ENCODE results near the gene TIMM17A. TPM values are rescaled to one million over a fixed set of nuclear protein-coding genes. Genes with fewer than 3 reads are reported as not detected.
"Not testable (repeated sequence)": the region's sequence is repeated elsewhere in the genome, so short reads cannot be mapped to it uniquely, and the experiment has no call there.

TIMM17A gene
- total and polyA plus RNA-seq, 2 experiments from 2014 or later: 68.8 to 123 TPM

DNA sequence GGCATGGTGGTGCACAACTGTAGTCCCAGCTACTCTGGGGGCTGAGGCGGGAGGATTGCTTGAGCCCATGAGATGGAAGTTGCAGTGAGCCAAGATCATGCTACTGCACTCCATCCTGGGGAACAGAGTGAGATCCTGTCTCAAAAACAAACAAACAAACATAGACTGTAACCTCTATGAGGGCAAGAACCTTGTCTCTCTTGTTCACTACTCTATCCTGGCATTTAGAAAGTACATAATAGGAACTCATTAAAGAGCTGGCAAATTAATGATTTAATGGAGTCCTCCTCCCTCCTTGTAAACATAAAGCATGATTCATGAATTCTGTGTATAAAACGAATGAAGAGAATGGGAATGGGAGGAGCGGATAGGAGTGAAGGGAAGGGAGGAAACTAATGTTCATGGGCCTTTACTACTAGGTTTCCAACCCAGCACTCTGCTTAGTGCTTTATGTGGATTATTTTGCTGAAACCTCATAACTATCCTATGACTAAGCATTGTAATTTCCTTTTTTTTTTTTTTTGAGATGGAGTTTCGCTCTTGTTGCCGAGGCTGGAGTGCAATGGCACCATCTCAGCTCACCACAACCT lies 17.6 kb upstream of the TIMM17A start:
- no peak for TF ChIP-seq EZH2phosphoT487 (IDR thresholded peaks at IDR 0.05; ENCODE audit: insufficient read depth, low read depth)
- no peak for TF ChIP-seq EZH2 (IDR thresholded peaks at IDR 0.05; ENCODE audit: insufficient read depth, poor library complexity, severe bottlenecking)
- H3K9me3 ChIP-seq (ENCODE audit: low read depth): no peaks in the 10 kb centered on the region
- H3K4me2 ChIP-seq (ENCODE audit: unreplicated experiment): peak overlapping the region; percentile 7
- H3K4me1 ChIP-seq (ENCODE audit: insufficient read depth): peaks cover 21% of the 10 kb centered on the region
- in situ Hi-C loops (cut with MboI): no loop called here
- H2AFZ ChIP-seq: peak overlapping the region; percentile 32
- WGBS, 2 experiments (ENCODE audit: low coverage in 1 of 2, low lambda C conversion rate in 2 of 2, missing lambda C conversion rate in 2 of 2): 47 to 67% methylated on average over 3 to 5 of the region's 5 CpGs
- H3K27ac ChIP-seq: peak overlapping the region; percentile 15
- no peaks in the 10 kb centered on the region for H3K27me3 ChIP-seq (replicated peaks; ENCODE audit: insufficient read depth)
- peaks cover 5% of the 10 kb centered on the region; the same call in 1 of the 2 replicates for H3K79me2 ChIP-seq (ENCODE audit: insufficient read depth)
- H3F3A ChIP-seq (ENCODE audit: insufficient read depth): no peaks in the 10 kb centered on the region
- DNase-seq: peak; percentile 72
- no peaks in the 10 kb centered on the region for H4K20me1 ChIP-seq (ENCODE audit: insufficient read depth)
- no peaks in the 10 kb centered on the region for H3K9me2 ChIP-seq (ENCODE audit: insufficient read depth)
- no peaks in the 10 kb centered on the region for H3K36me3 ChIP-seq (ENCODE audit: low read depth)
- no peak overlapping the region for H3K4me3 ChIP-seq
- no peak overlapping the region for H3K9ac ChIP-seq

DNA sequence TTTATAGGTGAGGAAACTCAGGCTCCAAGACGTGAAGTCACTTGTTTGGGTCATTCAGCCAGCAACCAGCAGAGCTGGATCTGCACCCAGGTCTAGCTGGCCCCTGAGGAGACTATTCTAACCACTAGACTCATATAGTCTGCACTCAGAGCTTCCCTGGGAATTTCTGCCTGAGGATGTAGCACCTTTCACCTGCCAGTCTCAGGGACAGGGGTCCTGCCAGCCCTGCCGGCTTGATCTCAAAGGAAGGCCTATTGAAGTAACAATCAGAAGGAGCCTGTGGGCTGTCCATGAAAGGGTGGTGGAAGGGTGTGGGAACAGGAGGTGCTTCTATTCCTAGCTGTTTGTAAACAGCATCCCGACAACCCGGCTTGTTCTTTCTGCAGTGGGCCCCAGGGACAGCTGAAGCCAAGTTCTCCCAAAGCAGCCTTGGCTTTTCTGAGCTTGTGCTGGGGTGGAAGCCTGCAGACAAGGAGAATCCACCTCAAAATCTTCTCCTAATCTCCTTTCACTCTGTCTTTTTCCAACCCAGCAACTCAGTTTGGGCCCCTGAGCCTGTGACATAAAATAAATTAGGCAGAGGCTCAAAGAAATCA lies 16.8 kb upstream of the TIMM17A start:
- H3K9ac ChIP-seq: no peak overlapping the region
- TF ChIP-seq EZH2phosphoT487 (IDR thresholded peaks at IDR 0.05; ENCODE audit: insufficient read depth, low read depth) (no peak), EZH2 (IDR thresholded peaks at IDR 0.05; ENCODE audit: insufficient read depth, poor library complexity, severe bottlenecking) (no peak)
- H3K79me2 ChIP-seq (ENCODE audit: insufficient read depth): peaks cover 9% of the 10 kb centered on the region; the same call in 1 of the 2 replicates
- H3K4me2 ChIP-seq (ENCODE audit: unreplicated experiment): peak overlapping the region; percentile 7
- peaks cover 21% of the 10 kb centered on the region for H3K4me1 ChIP-seq (ENCODE audit: insufficient read depth)
- H4K20me1 ChIP-seq (ENCODE audit: insufficient read depth): no peaks in the 10 kb centered on the region
- peak; percentile 2 for DNase-seq
- H3K27ac ChIP-seq: peak overlapping the region; percentile 15; the same call in 1 of the 2 replicates
- H3K36me3 ChIP-seq (ENCODE audit: low read depth): no peaks in the 10 kb centered on the region
- no peaks in the 10 kb centered on the region for H3K9me2 ChIP-seq (ENCODE audit: insufficient read depth)
- H3K9me3 ChIP-seq (ENCODE audit: low read depth): no peaks in the 10 kb centered on the region
- no peaks in the 10 kb centered on the region for H3F3A ChIP-seq (ENCODE audit: insufficient read depth)
- 75 to 77% methylated on average over 4 of the region's 4 CpGs for WGBS, 2 experiments (ENCODE audit: low coverage in 1 of 2, low lambda C conversion rate in 2 of 2, missing lambda C conversion rate in 2 of 2)
- peak overlapping the region; percentile 32; the same call in 1 of the 2 replicates for H2AFZ ChIP-seq
- no peaks in the 10 kb centered on the region for H3K27me3 ChIP-seq (replicated peaks; ENCODE audit: insufficient read depth)
- in situ Hi-C loops (cut with MboI): no loop called here
- H3K4me3 ChIP-seq: no peak overlapping the region

DNA sequence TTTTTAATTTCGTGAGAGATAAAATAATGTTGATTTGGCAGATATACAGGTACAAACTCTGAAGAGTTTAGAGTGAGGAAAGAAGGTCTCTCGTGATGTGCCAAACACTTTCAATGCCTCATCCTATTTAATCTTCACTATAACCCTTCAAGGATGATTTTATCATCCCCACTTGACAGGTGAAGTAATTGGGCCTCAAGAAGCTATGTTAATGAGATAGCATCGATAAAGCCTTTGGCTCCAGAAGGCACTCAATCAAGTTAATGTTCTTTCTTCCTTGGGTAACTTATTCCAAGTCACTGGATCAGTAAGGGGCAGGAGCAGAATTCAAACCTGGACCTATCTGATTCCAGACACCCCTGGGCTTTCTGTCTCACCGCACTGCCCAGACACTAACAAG lies 16.2 kb upstream of the TIMM17A start:
- Histone ChIP-seq H3F3A (ENCODE audit: insufficient read depth) (no peaks in the 10 kb centered on the region), H3K27ac (no peak overlapping the region), H3K4me2 (ENCODE audit: unreplicated experiment) (no peak overlapping the region), H3K9me3 (ENCODE audit: low read depth) (no peaks in the 10 kb centered on the region), H4K20me1 (ENCODE audit: insufficient read depth) (no peaks in the 10 kb centered on the region), H3K9me2 (ENCODE audit: insufficient read depth) (no peaks in the 10 kb centered on the region), H3K27me3 (replicated peaks; ENCODE audit: insufficient read depth) (no peaks in the 10 kb centered on the region), H3K4me1 (ENCODE audit: insufficient read depth) (peaks cover 16% of the 10 kb centered on the region), H3K79me2 (ENCODE audit: insufficient read depth) (peaks cover 12% of the 10 kb centered on the region; the same call in 1 of the 2 replicates), H3K4me3 (no peak overlapping the region), H3K36me3 (ENCODE audit: low read depth) (no peaks in the 10 kb centered on the region), H3K9ac (no peak overlapping the region), H2AFZ (no peak overlapping the region)
- 62 to 67% methylated on average over 4 of the region's 4 CpGs for WGBS, 2 experiments (ENCODE audit: low coverage in 1 of 2, low lambda C conversion rate in 2 of 2, missing lambda C conversion rate in 2 of 2)
- TF ChIP-seq EZH2 (IDR thresholded peaks at IDR 0.05; ENCODE audit: insufficient read depth, poor library complexity, severe bottlenecking): no peak
- TF ChIP-seq EZH2phosphoT487 (IDR thresholded peaks at IDR 0.05; ENCODE audit: insufficient read depth, low read depth): no peak
- in situ Hi-C loops (cut with MboI): no loop called here
- no peak for DNase-seq

DNA sequence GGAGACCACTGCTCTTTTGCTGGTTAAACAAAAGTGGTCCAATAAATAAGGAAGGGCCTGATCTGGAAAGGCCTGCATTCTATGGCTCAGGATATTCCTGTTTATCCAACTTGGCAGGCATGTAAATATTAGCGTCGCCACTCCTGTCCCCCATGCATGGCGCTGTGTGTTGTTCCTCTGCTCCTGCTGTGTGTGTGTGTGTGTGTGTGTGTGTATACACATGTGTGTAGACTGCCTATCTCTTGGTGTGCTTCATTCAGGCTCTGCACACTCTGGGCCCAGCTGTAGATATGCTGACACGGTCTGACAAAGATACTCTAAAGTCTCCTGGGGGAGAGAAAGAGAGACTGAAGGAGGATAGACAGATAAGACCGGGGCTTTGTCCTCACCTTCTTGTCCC lies 15.7 kb upstream of the TIMM17A start:
- Histone ChIP-seq H3K4me2 (ENCODE audit: unreplicated experiment) (no peak overlapping the region), H3K9me3 (ENCODE audit: low read depth) (no peaks in the 10 kb centered on the region), H3K36me3 (ENCODE audit: low read depth) (no peaks in the 10 kb centered on the region), H2AFZ (no peak overlapping the region), H4K20me1 (ENCODE audit: insufficient read depth) (no peaks in the 10 kb centered on the region), H3K4me1 (ENCODE audit: insufficient read depth) (peaks cover 13% of the 10 kb centered on the region), H3K27ac (no peak overlapping the region), H3K9ac (no peak overlapping the region), H3K4me3 (no peak overlapping the region), H3K27me3 (replicated peaks; ENCODE audit: insufficient read depth) (no peaks in the 10 kb centered on the region), H3F3A (ENCODE audit: insufficient read depth) (no peaks in the 10 kb centered on the region), H3K9me2 (ENCODE audit: insufficient read depth) (no peaks in the 10 kb centered on the region), H3K79me2 (ENCODE audit: insufficient read depth) (peaks cover 16% of the 10 kb centered on the region)
- TF ChIP-seq EZH2phosphoT487 (IDR thresholded peaks at IDR 0.05; ENCODE audit: insufficient read depth, low read depth) (no peak), EZH2 (IDR thresholded peaks at IDR 0.05; ENCODE audit: insufficient read depth, poor library complexity, severe bottlenecking) (no peak)
- in situ Hi-C loops (cut with MboI): no loop called here
- WGBS, 2 experiments (ENCODE audit: low coverage in 1 of 2, low lambda C conversion rate in 2 of 2, missing lambda C conversion rate in 2 of 2): 89 to 93% methylated on average over 5 of the region's 5 CpGs
- DNase-seq: no peak

DNA sequence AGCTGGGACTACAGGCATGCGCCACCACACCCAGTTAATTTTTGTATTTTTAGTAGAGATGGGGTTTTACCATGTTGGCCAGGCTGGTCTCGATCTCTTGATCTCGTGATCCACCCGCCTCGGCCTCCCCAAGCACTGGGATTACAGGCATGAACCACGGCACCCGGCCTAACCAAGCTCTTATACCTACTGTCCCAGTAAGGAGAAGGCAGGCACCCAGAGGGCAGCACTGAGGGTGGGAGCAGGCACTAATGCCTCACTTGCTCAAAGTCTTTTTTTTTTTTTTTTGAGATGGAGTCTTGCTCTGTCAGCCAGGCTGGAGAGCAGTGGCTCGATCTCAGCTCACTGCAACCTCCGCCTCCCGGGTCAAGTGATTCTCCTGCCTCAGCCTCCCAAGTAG lies 15.0 kb upstream of the TIMM17A start:
- Histone ChIP-seq H3K79me2 (ENCODE audit: insufficient read depth) (peaks cover 23% of the 10 kb centered on the region), H3K4me1 (ENCODE audit: insufficient read depth) (peaks cover 21% of the 10 kb centered on the region)
- H3K9ac ChIP-seq; H3F3A ChIP-seq (ENCODE audit: insufficient read depth); H4K20me1 ChIP-seq (ENCODE audit: insufficient read depth); H3K27ac ChIP-seq; in situ Hi-C loops (cut with MboI); H2AFZ ChIP-seq; H3K9me3 ChIP-seq (ENCODE audit: low read depth); DNase-seq; H3K27me3 ChIP-seq (replicated peaks; ENCODE audit: insufficient read depth); H3K4me2 ChIP-seq (ENCODE audit: unreplicated experiment); H3K36me3 ChIP-seq (ENCODE audit: low read depth); H3K4me3 ChIP-seq; H3K9me2 ChIP-seq (ENCODE audit: insufficient read depth): not testable (repeated sequence)
- WGBS, 2 experiments (ENCODE audit: low coverage in 1 of 2, low lambda C conversion rate in 2 of 2, missing lambda C conversion rate in 2 of 2): 96 to 97% methylated on average over 10 of the region's 10 CpGs

All from GM23248 (cell line).